ENCODE results near the gene PPFIA3.
"Not testable (repeated sequence)": the region's sequence is repeated elsewhere in the genome, so short reads cannot be mapped to it uniquely, and the experiment has no call there.

PPFIA3 gene

DNA sequence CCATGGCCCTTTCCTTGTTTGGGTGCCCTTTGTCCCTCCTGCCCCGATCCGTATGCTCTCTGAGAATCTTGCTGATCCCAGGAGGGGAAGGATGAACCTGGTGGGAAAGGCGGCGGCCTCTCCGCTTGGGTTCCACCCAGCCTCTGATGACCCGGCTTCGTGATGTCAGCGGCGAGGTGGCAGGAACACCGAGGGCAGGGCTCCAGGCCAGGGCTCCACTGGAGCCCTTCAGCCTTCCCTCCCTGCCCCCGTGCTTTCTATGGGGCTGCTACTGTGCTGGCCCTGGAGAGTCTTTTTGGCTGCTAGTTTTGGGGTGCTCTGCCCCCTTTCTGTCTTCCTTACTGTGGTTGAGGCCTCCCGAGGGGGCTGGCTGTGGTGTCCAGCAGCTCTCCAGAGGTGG, 17.0 kb upstream of the PPFIA3 start:
- no peak for DNase-seq (ENCODE audit: low read depth in 2 of 3, low spot score in 1 of 3)

DNA sequence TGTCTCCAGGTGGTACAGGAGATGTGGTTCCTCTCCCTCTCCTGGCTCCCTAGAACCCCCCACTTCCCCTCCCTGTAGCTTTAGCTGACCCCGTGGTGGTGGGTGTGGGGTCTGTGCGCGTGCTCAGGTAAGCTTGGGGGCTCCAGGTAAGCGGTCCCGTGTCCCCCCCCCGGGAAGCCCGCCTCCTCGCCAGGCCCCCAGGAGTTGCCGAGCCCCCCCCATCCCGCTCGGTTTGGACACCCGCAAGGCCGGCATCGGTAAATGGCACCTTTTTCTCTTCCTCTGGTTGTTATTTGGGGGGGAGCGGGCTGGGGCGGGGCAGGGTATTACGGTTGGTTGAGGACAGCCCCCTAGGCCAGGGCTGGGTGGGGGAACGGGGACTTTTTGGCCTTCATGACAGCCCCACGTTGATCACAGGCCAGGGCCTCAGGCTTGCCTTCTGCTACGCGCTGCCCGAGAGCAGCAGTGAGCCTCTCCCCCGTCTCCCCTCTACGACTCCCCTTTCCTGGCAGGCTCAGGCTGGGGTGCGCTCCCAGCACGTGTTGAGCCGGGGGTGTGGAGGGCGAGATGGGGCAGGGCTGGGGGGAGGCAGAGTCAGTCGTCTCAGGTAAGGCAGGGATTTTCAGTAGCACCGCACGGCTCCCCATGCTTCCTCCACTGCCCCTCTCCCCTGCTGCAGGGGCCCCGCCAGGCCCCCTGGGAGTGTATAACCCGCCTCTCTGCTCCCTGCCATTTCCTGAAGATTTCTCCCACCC, 15.8 kb upstream of the PPFIA3 start:
- no peak for DNase-seq (ENCODE audit: low read depth in 2 of 3, low spot score in 1 of 3)

DNA sequence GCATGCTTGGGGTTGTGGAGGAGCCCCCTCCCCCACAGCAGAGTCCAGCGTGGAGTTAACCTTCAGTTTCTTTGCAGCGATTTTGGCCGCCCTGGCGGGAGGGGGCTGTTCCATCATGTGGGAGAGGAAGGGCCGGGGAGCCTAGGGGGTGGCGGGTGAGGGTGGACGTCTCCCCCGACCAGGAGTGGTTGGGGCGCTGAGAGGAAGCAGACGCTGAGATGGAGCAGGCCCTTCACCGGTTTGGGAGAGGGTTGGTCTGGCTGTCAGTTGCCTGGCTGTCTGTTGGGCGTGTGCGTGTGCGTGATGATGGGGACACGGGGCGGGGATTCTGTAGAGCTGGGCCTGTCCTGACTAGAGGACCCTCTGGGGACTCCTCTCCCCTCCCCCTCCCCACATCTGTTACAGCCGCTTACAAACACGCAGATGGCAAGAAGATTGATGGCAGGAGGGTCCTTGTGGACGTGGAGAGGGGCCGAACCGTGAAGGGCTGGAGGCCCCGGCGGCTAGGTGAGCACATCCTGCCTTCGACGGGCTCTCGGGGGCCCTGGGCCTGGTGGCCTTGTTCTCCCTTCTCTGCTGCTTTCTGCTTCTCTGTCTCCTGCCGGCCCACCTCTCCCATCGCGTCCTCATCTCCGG, 15.0 kb upstream of the PPFIA3 start:
- DNase-seq (ENCODE audit: low read depth in 2 of 3, low spot score in 1 of 3): no peak

DNA sequence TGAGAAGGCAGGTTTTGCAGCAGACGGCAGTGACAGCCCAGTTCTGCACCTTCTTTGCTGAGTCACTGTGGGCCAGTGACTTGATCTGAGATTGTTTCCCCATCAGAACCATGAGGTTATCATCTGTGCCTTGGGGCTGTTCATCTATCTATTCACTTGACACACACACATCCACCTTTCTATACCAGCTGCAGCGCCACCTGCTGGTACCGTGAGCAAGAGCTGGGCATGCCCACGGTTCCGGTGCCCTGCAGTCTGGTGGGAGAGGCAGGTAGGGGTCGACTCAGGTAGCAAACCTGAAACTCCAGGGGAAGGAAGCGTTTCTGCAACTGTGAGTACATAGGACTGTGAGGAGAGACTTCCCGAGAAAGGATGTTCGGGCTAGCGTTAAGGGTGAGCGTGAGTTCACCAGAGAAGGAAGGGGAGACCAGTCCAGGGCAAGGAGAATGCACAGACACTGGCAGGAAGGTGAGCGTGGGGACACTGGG, 12.7 kb upstream of the PPFIA3 start:
- peak; percentile 50 to 66 (median 58) for DNase-seq (ENCODE audit: low read depth in 2 of 3, low spot score in 1 of 3)

DNA sequence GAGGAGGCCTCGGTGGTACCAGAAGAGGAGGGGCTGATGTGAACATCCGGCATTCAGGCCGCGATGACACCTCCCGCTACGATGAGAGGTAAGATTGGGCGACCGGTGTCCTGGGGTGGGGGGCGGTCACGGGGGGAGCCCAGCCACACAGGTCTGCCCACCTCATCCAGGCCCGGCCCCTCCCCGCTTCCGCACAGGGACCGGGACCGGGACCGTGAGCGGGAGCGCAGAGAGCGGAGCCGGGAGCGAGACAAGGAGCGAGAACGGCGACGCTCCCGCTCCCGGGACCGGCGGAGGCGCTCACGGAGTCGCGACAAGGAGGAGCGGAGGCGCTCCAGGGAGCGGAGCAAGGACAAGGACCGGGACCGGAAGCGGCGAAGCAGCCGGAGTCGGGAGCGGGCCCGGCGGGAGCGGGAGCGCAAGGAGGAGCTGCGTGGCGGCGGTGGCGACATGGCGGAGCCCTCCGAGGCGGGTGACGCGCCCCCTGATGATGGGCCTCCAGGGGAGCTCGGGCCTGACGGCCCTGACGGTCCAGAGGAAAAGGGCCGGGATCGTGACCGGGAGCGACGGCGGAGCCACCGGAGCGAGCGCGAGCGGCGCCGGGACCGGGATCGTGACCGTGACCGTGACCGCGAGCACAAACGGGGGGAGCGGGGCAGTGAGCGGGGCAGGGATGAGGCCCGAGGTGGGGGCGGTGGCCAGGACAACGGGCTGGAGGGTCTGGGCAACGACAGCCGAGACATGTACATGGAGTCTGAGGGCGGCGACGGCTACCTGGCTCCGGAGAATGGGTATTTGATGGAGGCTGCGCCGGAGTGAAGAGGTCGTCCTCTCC, 11.5 kb upstream of the PPFIA3 start:
- DNase-seq (ENCODE audit: low read depth in 2 of 3, low spot score in 1 of 3): no peak

DNA sequence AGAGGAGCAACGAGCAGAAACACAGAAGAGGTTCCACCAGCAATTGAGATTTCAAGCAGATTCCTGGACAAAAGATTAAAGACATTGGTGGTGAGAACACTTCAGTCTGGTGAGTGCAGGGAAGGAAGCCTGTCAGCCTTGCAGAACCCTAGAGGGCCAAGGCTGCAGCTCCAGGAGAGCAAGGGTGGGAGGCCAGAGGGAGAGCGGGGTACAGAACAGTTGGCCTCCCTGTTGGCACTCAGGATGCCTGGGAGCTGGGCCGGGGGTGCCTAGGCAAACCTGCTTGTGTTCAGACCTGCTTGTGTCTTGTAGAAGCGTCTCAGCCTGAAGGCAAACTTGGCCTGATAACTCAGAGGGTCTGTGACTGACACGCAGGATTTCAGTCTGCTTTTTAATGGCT, 10.3 kb upstream of the PPFIA3 start:
- DNase-seq (ENCODE audit: low read depth in 2 of 3, low spot score in 1 of 3): no peak

DNA sequence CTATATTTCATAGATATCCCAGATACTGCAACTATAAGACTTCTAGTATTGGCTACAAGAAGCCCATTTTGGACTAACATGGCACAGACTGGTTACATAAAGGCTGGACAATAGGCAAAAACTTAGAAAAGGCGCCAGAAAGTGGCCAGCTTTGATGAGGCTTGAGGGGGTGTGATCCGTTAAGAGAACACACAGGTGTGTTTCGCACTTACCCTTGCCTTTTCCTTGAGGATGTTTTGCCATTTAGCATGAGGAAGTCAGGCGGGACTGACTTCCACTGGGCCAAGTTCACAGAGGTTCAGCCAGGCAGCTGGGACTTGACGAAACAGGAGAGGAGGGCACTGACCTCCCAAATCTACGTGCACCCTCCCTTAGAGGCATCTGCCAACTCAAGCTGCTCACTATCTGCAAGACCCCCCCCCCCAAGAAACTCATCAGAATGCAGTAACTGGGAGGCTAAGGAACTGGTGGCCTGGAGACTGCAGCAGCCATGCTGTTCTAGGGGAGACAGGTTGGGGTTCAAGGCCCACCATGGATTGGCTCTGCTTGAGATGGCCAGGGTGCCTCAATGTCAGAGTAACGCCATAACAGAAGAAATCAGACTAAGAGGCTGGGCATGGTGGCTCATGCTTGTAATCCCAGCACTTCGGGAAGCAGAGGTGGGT, 9.6 kb upstream of the PPFIA3 start:
- no peak for DNase-seq (ENCODE audit: low read depth in 2 of 3, low spot score in 1 of 3)

DNA sequence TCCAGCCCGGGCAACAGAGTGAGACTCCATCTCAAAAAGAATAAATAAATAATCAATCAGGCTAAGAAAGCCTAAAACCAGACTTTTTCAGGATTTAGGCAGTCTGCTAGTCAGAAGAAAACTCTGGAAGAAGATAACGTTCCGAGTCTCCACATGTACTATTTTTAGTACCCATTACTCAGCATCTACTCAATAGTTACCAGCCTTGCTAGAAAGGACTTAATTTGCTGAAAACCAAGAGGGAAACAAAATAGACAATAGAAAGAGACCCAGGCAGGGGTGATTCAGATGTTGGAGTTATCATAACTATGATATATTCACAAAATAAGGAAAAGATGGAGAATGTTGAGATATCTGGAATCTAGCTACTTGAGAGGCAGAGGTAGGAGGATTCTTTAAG, 8.8 kb upstream of the PPFIA3 start:
- DNase-seq (ENCODE audit: low read depth in 2 of 3, low spot score in 1 of 3): no peak

DNA sequence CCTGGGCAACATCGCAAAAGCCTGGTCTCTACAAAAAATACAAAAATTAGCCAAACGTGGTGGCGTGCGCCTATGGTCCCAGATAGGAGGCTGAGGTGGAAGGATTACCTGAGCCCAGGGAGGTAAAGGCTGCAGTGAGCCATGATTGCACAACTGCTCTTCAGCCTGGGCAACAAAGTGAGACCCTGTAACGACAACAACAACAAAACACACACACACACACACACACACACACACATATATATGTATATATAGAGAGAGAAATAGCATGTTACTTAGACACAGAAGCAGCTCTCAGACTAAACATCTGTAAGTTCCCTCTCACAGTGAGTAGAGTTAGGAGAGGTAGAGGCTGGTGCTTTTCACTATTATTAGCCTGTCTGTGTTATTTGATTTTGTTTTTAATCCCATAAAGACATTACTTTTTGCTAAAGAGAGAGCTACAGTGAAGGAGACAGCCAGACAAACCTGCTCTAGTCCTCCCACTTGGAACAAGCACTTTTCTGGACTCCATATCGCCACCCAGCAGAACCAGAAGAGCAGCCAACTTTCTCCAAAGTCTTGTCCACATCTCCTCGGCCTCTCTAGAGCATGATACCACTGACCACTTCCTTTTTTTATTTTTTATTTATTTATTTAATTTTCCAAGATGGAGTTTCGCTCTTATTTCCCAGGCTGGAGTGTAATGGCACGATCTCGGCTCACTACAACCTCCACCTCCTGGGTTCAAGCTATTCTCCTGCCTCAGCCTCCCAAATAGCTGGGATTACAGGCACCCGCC, 7.9 kb upstream of the PPFIA3 start:
- DNase-seq (ENCODE audit: low read depth in 2 of 3, low spot score in 1 of 3): no peak

DNA sequence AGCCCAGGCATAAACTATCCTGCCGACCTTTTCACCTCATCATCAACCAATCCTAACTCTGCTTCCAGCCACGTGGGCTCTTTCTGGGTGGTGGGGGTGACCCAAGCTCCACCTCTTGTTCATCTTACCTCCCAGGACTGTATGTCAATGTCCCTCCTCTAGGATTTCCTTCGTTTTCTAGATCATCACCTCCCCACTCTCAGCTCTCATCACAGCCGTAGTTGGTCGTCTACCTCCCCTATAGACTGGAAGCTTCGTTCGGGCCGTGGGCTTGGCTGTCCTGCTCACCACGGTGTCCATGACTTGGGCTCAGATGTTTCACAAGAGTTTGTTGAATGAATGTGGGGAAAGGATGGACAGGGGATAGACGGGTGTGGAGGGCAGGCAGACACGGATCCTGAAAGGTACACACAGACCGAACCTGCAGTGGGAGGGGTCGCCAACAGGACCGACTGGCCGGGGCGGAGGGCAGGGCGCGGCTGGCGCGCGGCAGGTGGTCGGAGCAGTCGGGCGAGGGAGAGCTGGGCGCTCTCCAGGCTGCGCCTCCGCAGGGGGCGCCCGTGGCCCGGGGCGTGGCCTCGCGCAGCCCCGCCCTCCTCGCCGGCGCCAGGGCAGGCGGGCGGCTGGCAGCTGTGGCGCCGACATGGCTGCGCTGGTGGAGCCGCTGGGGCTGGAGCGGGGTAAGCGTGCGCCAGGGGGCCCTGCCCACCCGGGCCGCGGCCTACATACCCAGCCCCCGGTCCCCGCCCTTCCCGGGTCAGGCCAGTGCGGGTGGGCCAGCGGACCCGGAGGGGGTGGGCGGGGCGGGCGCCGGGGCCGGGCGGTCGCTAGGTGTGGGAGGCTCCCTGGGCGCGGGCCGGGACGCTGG, 5.3 kb upstream of the PPFIA3 start, which contains the start of gene LIN7B:
Gene LIN7B, plus strand, starts transcription at position 609 of the 868 bp plus-strand sequence. Its CDS starts 35 bp downstream, at position 644.
- peak; percentile 51 to 65 (median 53) for DNase-seq (ENCODE audit: low read depth in 2 of 3, low spot score in 1 of 3)

DNA sequence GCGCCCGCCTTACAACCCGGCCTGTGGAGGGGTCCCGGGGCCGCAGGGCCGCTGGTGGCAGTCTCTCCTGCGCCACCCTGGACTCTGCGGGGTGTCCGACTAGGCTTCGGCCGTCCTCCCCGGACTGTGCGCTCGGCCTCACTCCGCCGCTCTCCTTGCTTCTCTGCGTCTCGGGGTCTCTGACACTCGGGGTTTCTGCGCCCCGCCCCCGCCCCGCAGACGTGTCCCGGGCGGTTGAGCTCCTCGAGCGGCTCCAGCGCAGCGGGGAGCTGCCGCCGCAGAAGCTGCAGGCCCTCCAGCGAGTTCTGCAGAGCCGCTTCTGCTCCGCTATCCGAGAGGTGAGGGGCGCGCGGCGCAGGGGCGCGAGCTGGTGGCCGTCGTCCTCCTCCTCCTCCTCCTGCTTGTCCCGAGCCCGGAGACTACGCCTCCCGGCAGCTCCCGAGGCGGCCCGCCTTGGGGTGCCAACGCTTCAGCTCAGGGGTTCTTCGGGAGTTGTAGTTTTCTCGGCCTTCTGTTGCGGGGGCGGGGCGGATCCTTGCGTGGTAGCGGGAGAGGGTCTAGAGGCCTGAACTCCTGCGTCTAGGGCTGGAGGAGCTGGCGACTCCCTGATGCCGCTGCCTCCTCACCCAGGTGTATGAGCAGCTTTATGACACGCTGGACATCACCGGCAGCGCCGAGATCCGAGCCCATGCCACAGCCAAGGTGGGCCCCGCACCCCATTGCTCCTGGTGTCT, 4.5 kb upstream of the PPFIA3 start:
- peak in 2 of 3 donors; percentile 34 to 37 for DNase-seq (ENCODE audit: low read depth in 2 of 3, low spot score in 1 of 3)

DNA sequence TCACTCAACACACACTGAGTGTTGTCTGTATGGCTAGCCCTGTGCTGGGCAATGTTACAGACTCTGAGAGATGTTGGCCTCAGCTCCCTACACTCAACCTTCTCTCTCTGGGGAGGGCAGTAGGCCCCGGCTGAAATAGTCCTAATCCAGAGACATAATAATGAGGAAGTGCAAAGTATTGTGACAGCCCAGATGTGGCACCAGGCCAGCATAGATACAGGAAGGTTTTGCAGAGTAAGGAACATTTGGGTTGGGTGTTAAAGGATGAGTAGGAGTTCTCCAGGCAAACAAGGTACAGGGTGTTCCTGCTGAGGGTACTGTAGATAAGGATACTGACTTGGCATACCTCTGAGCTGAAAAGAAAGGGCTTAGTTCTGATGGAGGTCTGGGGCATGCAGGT, 2.8 kb upstream of the PPFIA3 start:
- no peak for DNase-seq (ENCODE audit: low read depth in 2 of 3, low spot score in 1 of 3)

DNA sequence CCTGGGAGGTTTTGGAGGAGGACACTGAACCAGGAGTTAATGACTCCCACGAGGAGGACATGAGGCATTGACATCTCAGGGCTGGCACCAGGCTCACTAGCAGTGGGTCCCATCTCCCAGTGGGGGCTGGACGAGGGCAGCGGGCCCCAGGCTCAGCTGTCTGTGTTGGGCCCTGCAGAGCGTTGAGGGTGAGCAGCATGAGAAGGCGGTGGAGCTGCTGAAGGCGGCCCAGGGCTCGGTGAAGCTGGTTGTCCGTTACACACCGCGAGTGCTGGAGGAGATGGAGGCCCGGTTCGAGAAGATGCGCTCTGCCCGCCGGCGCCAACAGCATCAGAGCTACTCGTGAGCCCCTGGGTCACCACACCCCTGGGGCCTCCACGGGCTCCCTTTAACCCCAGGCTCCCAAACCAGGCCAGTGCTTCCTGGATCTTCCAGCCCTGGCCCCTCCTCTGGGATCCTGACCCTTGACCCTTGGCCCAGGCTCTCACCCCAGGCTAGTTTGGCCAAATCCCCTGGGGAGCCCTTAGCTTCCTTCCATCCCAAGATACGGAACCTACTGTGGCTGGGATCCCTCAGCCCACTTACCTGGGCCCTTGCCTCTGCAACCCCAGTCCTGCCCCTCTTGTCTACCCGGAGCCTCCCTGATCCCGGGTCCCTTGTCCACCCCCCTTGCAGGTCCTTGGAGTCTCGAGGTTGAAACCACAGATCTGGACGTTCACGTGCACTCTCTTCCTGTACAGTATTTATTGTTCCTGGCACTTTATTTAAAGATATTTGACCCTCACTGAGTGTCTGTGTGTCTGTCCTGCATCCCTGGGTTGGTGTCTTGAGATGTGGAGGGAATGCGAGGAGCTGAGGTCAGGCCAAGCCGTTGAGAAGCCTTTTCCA, 1.4 kb upstream of the PPFIA3 start:
- DNase-seq (ENCODE audit: low read depth in 2 of 3, low spot score in 1 of 3): no peak

DNA sequence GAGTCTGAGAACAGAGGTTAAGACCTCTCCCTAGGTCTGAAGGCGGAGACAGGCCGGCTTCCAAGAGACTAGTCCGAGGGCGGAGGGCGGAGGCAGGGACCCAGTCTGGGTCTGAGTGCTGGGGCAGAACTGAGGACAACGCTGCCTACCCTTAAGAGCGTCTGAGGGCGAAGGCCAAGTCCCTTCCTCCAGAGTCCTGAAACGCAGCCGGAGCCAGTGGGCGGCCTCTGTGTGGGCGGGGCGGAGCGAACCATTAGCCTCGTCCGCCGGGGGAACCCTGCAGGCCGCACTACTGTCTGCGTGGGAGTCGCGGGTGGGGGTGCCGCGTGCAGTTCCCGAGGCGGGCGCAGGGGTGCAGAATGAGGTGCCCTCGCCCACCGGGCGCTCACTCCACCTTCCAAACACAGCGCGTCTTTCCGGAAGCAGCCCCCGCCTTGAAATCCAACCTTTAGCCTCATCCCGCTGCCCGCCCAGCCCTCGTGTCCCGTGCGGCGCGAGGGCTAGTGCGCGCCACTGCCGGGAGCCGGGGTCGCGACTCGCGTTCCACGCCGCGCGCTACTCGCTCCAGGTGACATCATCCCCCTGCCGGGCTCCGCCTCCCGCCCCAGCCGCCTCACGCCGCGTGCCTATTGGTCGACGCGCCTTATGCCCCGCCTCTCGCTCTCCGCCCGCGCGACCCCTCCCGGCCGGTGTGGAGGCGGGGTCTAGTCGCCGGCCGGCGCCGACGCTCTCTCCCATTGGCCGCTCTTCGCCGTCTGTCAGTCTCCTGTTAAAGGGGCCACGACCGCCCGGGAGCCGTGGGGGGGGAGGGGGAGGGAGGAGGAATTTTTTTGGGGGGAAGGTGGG, 556 bp upstream of the PPFIA3 start, which contains the start of gene C19orf73:
Gene C19orf73, minus strand, starts transcription at position 579 of the 846 bp plus-strand sequence. Its CDS starts 121 bp downstream, at position 458.
- peak; percentile 90 to 94 (median 92) for DNase-seq (ENCODE audit: low read depth in 2 of 3, low spot score in 1 of 3)

DNA sequence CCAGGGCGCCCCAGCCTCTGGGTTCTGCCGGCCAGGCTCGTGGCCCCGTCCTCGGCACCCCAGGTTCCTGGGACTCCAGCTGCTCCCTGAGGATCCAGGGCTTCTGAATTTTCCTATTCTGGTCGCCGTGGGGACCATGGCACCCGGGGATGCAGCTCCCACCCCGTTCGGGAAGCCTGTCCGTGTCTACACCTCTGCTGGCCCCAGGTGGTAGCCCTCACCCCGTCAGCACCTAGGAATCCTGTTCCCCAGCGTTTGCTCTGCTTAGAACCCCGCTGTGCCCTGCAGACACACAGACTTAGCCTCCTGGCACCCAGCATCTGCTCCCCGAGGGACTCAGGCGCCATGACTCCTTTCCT, 960 bp downstream of the PPFIA3 start:
- no peak for DNase-seq (ENCODE audit: low read depth in 2 of 3, low spot score in 1 of 3)

DNA sequence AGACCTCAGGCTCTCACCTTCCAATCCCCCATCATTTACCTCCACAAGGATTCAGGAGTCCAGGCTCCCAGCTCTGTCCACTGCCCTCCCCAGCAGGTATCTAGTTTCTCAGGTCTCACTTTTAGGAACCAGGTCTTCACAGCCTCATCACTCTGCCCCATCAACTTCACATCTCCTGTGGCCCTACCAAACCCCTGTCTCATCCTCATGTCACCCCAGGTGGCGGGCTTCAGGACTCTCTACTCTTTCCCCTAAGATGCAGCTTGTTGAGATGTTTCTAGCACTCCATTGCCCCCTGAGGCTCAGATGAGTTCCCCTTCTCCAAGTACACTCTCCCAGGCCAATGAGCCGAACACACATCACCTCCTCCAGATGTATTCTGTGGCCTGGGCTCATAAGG, 1.5 kb downstream of the PPFIA3 start:
- no peak for DNase-seq (ENCODE audit: low read depth in 2 of 3, low spot score in 1 of 3)

DNA sequence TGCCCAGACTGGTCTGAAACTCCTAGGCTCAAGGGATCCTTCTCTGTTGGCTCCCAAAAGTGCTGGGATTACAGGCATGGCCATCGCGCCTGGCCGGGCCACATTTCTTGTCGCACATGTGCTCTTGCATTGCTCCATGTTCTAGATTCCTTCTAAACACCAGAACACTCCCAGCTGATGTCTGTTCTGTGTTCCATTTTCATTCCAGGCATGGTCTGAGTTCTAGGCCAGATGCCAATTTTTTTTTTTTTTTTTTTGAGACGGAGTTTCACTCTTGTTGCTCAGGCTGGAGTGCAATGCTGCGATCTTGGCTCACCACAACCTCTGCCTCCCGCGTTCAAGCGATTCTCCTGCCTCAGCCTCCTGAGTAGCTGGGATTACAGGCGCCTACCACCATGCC, 2.5 kb downstream of the PPFIA3 start:
- not testable (repeated sequence) for DNase-seq (ENCODE audit: low read depth in 2 of 3, low spot score in 1 of 3)
